ENCODE measurements around the gene PLCXD3.
"Not testable (repeated sequence)": the region's sequence is repeated elsewhere in the genome, so short reads cannot be mapped to it uniquely, and the experiment has no call there.

PLCXD3 gene

DNA sequence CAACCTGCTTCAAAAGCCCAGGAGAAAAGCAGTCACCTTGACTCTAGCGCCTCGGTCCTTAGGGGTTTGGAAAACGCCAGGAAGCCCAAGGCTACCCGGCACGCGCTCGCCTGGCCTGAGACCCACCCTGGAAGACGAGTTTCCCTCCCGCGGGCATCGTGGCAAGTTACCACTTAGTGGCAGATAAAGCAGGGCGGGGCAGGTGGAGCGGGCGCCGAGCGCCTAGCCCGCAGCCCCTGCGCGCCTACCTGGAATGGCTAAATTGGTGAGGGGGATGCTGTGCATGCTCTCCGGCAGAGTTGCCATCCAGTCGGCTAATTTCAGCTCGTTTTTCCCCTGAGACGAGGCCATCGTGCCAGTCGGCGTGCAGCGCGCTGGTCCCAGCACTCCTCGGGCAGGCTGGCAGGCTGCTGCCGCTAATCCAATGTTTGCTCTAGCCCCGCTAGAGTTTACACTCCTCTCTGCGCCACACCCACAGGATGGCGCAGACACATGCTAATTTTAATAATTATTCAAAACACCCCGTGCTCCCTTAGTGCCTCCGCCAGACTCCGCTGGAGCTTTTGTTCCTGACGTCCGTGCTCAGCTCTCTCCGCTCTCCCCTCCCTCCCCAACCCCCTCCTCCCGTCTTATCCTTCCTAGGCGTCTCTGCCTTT is at the start of gene PLCXD3:
Gene PLCXD3, minus strand, starts transcription at position 426 of the 656 bp plus-strand sequence. Its CDS starts 75 bp downstream, at position 351.
- peak; percentile 23 for DNase-seq (ENCODE audit: low spot score)

DNA sequence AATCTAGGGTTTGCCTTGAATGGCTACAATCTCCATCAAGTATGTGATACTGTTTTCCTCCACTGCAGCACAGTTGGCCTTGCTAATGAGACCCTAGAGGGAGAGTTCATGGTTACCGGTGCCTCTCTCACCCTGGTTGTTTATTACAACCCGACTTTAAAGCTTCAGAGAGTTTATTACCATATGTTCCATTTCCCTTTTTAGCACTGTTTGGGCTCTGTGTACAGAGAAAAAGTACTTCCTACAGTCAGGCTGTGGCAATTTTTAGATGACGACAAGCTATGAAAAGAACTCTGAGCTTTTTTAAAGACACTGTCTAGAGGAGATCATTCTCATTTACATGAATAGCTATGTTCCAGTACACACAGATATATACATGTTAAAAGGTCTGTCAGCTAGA is 48.8 kb upstream of the PLCXD3 start:
- no peak for DNase-seq (ENCODE audit: low spot score)

GRCh38 chr5:41558295-41558694 is 47.9 kb upstream of the PLCXD3 start:
- DNase-seq (ENCODE audit: low spot score) = no peak

GRCh38 chr5:41547991-41548390 is 37.6 kb upstream of the PLCXD3 start:
- no peak for DNase-seq (ENCODE audit: low spot score)

DNA sequence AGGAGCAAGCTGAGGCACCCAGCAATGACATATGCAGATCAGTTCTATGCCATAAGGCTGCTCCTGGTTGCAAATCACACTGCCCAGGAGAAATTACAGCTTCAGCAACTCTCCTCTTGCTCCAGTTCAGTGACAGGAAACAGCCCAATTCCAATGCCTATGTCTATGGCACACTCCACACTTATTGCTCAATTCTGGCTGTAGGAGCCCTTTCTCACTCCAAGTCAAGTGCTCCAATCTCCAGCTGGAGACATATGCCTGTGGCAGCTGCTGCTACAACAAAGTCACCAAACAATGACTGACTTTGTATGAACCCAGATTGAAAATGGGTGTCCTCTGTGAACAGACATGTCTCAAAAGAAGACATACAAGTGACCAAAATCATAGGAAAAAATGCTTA is 31.8 kb upstream of the PLCXD3 start:
- DNase-seq (ENCODE audit: low spot score) = no peak

DNA sequence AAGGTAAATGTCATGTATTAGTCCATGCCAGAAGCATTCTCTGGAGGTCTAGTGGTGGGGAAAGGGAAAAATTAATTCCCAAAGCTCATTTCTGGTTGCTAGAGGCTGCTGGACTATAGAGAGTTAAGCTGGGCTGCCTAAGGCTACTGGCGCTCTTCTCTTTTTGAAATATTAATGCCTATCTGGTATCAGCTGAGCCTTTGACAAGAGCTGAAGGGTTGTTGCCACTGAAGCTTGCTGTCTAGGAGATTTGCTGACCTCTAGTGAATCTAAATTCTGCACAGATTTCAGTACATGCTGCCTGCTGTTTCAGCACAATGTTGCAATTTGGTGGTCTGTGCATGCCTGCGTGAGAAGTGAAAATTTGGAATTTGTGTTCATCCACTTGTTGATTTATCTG is 29.1 kb upstream of the PLCXD3 start:
- DNase-seq (ENCODE audit: low spot score) = no peak

GRCh38 chr5:41537581-41537980 is 27.2 kb upstream of the PLCXD3 start:
- DNase-seq (ENCODE audit: low spot score) = no peak

DNA sequence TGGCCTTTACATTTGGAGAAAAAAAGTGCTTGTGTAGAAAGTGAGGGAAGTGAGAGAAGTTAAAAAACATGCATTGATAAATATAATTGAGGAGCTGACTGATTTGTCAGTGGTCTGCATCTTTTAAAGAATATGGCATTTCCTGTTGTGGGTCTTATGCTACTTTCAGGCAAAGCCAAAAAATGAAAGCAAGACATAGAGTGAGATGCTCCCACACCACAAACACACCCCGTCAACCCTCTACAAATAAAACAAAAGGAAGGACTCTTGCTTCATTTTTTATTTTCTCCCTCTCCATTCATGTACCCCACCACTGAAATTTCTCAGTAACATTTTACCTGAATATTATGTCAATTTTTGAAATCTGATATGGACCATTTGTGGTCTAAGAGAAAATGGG is 22.1 kb upstream of the PLCXD3 start:
- no peak for DNase-seq (ENCODE audit: low spot score)

DNA sequence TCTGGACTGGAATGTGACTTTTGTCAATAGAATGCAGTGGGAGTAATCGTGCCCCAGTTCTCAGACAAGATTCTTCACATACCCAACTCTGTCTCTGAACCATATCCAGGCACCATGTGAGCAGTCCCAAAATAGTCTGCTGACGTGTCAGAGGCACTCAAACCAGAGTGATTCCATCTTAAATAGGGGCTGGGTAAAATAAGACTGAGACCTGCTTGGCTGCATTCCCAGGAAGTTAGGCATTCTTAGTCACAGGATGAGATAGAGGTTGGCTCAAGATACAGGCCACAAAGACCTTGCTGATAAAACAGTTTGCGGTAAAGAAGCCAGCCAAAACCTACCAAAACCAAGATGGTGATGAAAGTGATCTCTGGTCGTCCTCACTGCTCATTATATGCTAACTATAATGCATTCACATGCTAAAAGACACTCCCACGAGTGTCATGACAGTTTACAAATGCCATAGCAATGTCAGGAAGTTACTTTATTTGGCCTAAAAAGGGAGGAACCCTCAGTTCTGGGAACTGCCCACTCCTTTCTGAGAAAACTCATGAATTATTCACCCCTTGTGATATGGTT is 16.9 kb upstream of the PLCXD3 start:
- no peak for DNase-seq (ENCODE audit: low spot score)

DNA sequence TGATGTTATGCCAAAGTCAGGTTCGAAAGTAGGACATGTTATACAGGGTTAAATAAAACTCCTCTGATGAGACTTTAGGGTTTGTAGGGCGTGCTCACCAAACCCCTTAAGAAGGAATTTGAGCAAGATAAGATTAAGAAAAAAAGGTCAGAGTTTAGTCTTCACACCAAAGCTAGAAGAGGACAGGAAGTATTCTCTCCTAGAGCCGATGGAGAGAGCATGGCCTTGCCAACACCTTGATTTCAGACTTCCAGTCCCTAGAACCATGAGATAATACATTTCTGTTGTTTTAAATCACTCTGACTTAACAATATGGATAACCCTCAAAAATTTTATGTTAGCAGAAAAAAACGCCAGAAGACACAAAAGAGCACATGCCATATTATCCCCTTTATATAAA is 16.3 kb upstream of the PLCXD3 start:
- no peak for DNase-seq (ENCODE audit: low spot score)

DNA sequence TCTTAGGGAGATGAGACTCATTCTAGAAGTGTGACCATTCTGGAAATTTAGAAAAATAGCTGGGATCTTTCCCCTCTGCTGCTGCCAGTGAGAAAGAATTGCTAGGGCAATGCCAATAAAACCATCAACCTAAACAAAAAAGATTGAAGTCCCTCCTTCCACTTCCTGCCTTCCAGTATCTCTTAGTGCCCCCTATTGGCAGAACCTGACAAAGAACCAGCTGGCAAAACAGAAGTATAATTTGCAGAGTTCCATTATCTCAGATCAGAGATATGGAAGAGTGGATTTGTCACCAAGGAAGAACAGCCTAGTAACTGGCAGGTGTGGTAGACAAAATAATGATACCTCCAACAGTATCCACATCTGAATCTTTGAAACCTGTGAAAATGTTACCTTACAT is 13.8 kb upstream of the PLCXD3 start:
- no peak for DNase-seq (ENCODE audit: low spot score)

- no peak for DNase-seq (ENCODE audit: low spot score)
Measured at GRCh38 chr5:41522193-41522786, 11.9 kb upstream of the PLCXD3 start.

GRCh38 chr5:41519801-41520200 is 9.4 kb upstream of the PLCXD3 start:
- no peak for DNase-seq (ENCODE audit: low spot score)

DNA sequence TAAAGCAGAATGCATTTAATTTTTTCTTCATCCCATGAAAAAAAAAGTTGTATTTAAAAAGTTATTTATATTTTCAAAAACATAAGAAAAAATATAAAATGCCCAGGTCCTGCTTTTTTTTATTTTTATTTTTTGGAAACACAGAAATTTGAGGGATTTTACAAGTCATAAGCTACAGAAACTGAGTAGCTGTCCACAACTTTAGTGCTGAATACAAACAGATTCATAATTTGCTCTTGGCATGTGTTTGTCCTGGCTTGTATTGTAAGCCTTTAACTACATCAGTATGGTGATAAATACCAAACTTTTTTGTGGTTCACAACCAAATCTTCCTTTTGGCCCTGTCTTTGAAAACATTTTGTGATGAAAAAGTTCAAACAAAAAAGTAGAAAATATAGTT is 7.5 kb upstream of the PLCXD3 start:
- no peak for DNase-seq (ENCODE audit: low spot score)

GRCh38 chr5:41511241-41511640 is 840 bp upstream of the PLCXD3 start:
- no peak for DNase-seq (ENCODE audit: low spot score)

DNA sequence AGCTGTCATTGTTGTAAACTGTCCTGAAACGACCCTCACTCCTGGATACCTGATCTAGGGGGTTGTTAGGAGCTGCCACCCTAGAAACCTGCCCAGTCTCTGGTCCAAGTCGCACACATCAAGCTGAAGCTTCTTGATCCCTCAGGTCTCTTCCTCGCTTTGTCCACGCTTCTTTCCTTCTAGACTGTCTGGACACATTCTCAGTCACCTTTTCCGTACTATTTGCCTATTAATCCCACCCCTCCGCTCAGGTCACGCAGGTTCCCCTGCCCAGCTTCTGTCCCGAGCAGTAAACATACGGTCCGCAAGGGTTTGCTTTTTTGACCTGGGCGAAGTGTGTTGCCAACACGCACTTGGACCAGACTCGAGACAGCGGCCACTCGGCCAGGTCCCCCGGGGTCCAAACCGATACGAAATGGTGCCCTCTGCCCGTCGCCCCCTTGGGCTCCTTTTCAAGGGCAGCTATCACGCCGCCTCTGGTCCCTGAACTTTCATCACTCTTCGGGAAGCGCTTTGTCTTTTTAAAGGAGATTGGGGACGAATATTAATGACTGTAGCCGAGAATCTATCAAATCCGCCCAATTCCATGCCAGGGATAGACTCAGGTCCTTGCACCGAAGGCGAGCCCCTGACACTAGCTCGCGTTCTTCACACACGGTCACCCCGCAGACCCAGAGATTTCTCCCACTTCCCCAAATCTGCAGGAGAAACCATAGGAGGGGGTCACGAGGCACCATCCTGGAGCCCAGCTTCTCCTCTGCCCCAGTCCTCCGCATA is 814 bp downstream of the PLCXD3 start:
- DNase-seq (ENCODE audit: low spot score) = no peak

DNA sequence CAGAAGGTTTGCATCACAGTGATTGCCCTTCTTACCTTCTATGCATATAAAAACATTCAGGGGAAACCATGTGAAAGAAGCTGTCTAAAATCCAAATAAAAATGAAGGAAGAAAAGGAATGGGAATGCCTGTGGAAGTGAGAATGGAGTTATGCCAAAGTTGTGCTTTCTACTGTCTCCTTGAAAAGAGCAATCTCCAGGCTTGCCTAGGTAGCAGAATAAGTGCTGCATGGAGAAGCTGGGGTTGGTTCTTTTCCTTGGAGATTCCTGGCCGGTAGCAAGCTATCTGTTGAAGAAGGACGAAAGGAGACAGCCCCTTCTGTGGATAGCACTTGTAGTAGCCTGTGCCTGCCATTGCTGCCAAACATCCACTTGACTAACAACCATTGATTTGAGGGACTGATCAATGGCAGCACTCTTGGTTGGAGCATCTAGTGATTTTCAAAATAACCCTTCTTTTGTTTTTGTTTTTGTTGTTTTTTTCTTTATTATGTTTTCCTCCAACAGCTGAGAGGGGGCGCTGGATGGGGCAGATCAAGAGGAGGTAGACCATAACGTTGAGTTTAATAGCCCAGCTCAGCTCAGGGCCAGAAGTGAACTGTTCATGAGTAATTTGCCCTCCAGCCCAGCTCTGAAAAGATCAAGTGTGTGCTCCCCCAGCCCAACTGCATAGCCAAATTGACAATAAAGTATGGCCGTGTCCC is 1.6 kb downstream of the PLCXD3 start:
- DNase-seq (ENCODE audit: low spot score) = no peak

DNA sequence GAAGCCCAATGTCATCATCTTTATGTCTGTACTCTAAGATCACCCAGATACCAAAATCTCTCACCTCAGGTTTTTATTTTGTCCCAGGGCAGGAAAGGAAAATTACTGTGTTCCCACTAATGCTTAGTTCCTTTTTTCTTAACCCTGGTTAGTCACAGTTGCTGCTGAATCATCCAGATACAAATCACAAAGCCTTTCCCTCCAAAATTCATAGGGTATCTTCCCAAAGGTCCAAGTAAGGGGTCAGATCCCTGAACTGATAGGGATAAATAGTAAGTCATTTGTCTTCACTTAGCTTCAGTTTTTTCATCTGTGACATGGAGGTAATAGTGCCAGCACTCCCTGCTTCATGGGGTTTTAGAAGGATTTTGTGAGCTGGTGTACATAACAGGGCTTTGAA is 2.2 kb downstream of the PLCXD3 start:
- DNase-seq (ENCODE audit: low spot score) = no peak

DNA sequence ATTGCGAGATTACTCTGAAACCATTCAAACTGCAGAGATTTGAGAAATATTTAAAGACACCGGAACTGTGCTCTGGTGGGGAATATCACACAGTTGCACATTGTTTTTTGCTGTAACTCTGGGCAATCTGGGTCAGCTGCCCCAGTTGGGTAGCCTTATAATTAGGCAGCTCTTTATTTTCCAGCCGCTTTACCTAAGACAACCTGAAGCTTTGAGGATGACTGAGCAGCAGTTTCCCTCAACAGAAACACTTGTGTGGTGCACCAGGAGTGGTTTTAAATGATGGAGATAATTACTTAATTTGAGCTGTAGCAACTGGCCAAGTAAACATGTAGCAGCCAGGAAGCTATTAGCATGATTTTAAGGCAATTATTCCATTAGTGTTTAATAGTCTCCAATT is 2.9 kb downstream of the PLCXD3 start:
- no peak for DNase-seq (ENCODE audit: low spot score)

DNA sequence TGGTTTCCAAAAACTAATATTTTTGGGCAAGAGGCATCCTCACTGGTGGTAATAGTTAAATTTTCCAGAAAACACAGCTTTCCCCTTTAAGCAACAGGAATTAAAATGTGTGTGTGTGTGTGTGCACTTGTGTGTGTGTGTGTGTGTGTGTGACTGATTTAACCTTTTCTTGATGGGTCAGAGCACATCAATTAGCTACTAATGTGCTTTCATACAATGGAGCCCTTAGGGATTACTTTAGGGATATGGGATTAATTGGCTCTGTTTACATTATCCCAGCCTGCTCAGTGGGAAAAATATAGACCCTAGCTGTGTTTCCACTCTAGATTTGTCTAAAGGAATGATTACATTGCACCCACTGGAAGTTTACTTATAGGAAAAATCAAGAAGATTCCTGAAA is 6.5 kb downstream of the PLCXD3 start:
- DNase-seq (ENCODE audit: low spot score) = no peak

DNA sequence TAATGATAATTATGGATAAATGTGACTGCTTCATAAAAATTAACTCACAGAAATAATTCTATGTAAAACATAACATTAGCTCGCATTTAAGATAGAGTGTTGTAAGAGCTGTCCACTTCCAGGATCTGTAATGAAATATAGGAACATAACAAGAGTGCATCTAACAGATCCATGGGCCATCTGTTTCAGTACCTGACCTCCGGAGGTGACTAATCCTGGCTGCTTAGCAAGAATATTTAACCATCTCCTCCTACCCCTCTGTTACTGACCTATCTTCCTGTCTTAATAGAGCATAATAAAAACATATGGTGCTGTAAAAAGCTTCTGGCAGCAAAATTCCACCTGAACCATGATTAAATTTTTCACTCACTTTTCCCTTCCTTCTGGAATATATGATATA is 7.1 kb downstream of the PLCXD3 start:
- DNase-seq (ENCODE audit: low spot score) = no peak

GRCh38 chr5:41493490-41494126 is 16.8 kb downstream of the PLCXD3 start:
- DNase-seq (ENCODE audit: low spot score) = not testable (repeated sequence)
